Parathyroid adenoma (tissue), 2 donors: ENCODE data around the gene FBLIM1.

ENCODE experiments used
- H2AFZ ChIP-seq: fragments of 300-600 bp; sonication (generic); one replicate; pipeline ENCODE4 v1.7.0; 2017; ENCODE audit warnings: antibody characterized with exemption, mild to moderate bottlenecking
- H3K27ac ChIP-seq: fragments of 300-600 bp; sonication (generic); one replicate; pipeline ENCODE4 v1.7.0; 2017
- H3K27me3 ChIP-seq: fragments of 300-600 bp; sonication (generic); one replicate; pipeline ENCODE4 v1.7.0; 2017; ENCODE audit warnings: low read length; ENCODE audit not compliant: control insufficient read depth, insufficient read depth
- H3K36me3 ChIP-seq: fragments of 300-600 bp; sonication (generic); one replicate; pipeline ENCODE4 v1.7.0; 2017; ENCODE audit warnings: low read length; ENCODE audit not compliant: control insufficient read depth, insufficient read depth
- H3K4me1 ChIP-seq: fragments of 300-600 bp; sonication (generic); one replicate; pipeline ENCODE4 v1.7.0; 2017; ENCODE audit warnings: control low read depth
- H3K4me2 ChIP-seq: fragments of 300-600 bp; sonication (generic); one replicate; pipeline ENCODE4 v1.7.0; 2017; ENCODE audit warnings: low read length
- H3K4me3 ChIP-seq: fragments of 300-600 bp; sonication (generic); one replicate; pipeline ENCODE4 v1.7.0; 2017; ENCODE audit warnings: low read depth, low read length
- H3K79me2 ChIP-seq: fragments of 300-600 bp; sonication (generic); one replicate; pipeline ENCODE4 v1.7.0; 2017; ENCODE audit warnings: control low read depth
- H3K9ac ChIP-seq: fragments of 300-600 bp; sonication (generic); one replicate; pipeline ENCODE4 v1.7.0; 2017; ENCODE audit warnings: mild to moderate bottlenecking
- H3K9me3 ChIP-seq: fragments of 300-600 bp; sonication (generic); one replicate; pipeline ENCODE4 v1.7.0; 2017; ENCODE audit warnings: low read length; ENCODE audit not compliant: control insufficient read depth
- TF ChIP-seq, protein P1 (sequence below): fragments of 300-600 bp; sonication (generic); IDR thresholded peaks from one replicate; pipeline ENCODE4 v1.7.0; 2017; ENCODE audit warnings: antibody characterized with exemption, mild to moderate bottlenecking
- donor health status: primary hyperparathyroidism.

The FBLIM1 gene

DNA sequence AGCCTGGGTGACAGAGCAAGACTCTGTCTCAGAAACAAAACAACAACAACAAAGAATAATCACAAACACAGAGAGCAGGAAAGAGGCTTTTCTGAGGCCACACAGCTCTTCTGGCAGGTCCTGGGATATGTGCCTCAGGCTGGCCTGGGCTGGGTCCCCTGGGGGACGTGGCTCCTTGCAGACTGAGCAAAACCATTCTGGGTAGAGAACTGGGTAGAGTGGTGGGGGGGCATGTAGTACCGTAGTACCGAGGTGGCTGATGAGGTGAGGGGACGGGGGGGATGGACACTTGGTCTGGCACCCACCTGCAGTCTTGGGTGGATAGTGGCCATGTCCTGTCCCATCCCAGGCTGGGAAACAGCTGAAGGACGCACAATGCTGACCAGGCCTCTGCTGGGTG, 10.3 kb upstream of the FBLIM1 start:
- Histone ChIP-seq H3K4me1 (no peaks in the 10 kb centered on the region), H2AFZ (no peak overlapping the region), H3K4me2 (no peak overlapping the region), H3K79me2 (no peaks in the 10 kb centered on the region), H3K36me3 (no peaks in the 10 kb centered on the region), H3K9me3 (no peaks in the 10 kb centered on the region), H3K27me3 (no peaks in the 10 kb centered on the region), H3K4me3 (no peak overlapping the region), H3K9ac (no peak overlapping the region), H3K27ac (no peak overlapping the region)
- TF ChIP-seq, protein P1, sequence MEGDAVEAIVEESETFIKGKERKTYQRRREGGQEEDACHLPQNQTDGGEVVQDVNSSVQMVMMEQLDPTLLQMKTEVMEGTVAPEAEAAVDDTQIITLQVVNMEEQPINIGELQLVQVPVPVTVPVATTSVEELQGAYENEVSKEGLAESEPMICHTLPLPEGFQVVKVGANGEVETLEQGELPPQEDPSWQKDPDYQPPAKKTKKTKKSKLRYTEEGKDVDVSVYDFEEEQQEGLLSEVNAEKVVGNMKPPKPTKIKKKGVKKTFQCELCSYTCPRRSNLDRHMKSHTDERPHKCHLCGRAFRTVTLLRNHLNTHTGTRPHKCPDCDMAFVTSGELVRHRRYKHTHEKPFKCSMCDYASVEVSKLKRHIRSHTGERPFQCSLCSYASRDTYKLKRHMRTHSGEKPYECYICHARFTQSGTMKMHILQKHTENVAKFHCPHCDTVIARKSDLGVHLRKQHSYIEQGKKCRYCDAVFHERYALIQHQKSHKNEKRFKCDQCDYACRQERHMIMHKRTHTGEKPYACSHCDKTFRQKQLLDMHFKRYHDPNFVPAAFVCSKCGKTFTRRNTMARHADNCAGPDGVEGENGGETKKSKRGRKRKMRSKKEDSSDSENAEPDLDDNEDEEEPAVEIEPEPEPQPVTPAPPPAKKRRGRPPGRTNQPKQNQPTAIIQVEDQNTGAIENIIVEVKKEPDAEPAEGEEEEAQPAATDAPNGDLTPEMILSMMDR = no peak

GRCh38 chr1:15748690-15749398, 9.8 kb upstream of the FBLIM1 start:
- H3K9me3 ChIP-seq = no peaks in the 10 kb centered on the region
- no peaks in the 10 kb centered on the region for H3K36me3 ChIP-seq
- TF ChIP-seq, protein P1 = no peak
- no peak overlapping the region for H3K27ac ChIP-seq
- no peak overlapping the region for H3K4me2 ChIP-seq
- H3K79me2 ChIP-seq = no peaks in the 10 kb centered on the region
- no peak overlapping the region for H3K9ac ChIP-seq
- no peak overlapping the region for H2AFZ ChIP-seq
- no peaks in the 10 kb centered on the region for H3K4me1 ChIP-seq
- H3K27me3 ChIP-seq = no peaks in the 10 kb centered on the region
- H3K4me3 ChIP-seq = no peak overlapping the region

DNA sequence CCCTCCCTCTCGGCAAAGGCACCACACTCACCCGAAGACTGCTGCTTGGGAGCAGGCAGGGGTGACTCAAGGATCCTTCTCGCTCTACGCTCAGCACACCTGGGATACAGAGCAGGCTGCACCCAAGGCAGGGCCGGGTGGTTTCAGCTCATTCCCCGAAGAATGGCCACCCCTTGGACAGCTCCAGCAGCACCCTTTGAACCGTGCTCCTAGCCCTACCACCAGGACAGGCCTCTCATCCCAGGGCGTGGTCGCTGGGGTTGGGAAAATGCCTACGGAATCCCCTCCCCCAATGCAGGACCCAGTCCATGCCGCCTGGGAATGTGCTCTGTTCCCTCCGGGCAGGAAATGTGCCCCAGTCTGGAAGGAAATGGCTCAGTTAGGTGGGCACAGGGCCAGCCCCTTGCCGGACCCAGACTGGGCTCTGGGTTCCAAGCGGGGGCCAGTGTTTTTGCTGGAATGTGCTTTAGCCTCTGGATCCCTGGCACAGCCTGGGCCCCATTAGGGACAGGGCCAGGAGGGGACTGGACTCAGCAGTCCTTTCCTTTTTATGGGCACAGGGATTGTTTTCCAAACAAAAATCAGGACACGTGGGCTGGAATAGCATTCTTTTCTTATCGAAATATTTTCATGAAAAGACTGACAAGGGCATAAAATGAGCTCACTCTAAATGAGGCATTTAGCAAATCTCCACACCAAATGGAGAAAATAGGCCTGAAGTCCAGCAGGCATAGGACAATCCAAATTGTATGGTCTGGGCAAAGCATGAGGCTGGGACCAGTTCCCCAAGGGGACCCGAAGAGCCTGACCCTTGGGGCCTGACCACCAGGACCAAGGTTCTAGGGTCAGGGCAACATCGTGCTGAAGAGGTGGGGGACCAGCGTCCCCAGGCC, 8.9 kb upstream of the FBLIM1 start:
- Histone ChIP-seq H3K27me3 (no peaks in the 10 kb centered on the region), H3K36me3 (no peaks in the 10 kb centered on the region), H3K4me3 (no peak overlapping the region), H3K4me2 (no peak overlapping the region), H3K9me3 (no peaks in the 10 kb centered on the region), H3K27ac (no peak overlapping the region), H3K4me1 (no peaks in the 10 kb centered on the region), H2AFZ (no peak overlapping the region), H3K9ac (no peak overlapping the region), H3K79me2 (no peaks in the 10 kb centered on the region)
- TF ChIP-seq, protein P1 = no peak

- Histone ChIP-seq H3K36me3 (no peaks in the 10 kb centered on the region), H2AFZ (no peak overlapping the region), H3K9ac (no peak overlapping the region), H3K9me3 (no peaks in the 10 kb centered on the region), H3K4me2 (no peak overlapping the region), H3K4me3 (no peak overlapping the region), H3K4me1 (no peaks in the 10 kb centered on the region), H3K27ac (no peak overlapping the region), H3K27me3 (no peaks in the 10 kb centered on the region), H3K79me2 (no peaks in the 10 kb centered on the region)
- TF ChIP-seq, protein P1 = no peak
Measured at GRCh38 chr1:15750924-15751323, 7.7 kb upstream of the FBLIM1 start.
